ENCODE results near the gene LHX3. TPM values are rescaled to one million over a fixed set of nuclear protein-coding genes. Genes with fewer than 3 reads are reported as not detected.

LHX3 gene
- polyA plus RNA-seq, 1 of the 3 experiments (the other 2 are of a cell fraction): not detected

- TF ChIP-seq FOXM1 (IDR thresholded peaks at IDR 0.05; ENCODE audit: low read depth): no peak
- TF ChIP-seq MXI1 (IDR thresholded peaks at IDR 0.05; ENCODE audit: low read depth, low read length): peak; percentile 43; the same call in 1 of the 2 replicates
- TF ChIP-seq EP300 (IDR thresholded peaks at IDR 0.05; ENCODE audit: borderline replicate concordance in 1 of 2, low read depth in 1 of 2, low read length in 1 of 2): 0 out of 4 replicates have a peak, but pooled peaks of 1 of the 2 experiments have one; percentile 18
- peak; percentile 40; the same call in 1 of the 2 replicates for TF ChIP-seq RCOR1 (IDR thresholded peaks at IDR 0.05; ENCODE audit: low read length)
- peak; percentile 80 for DNase-seq
- no peaks in the 10 kb centered on the region for H3F3A ChIP-seq (replicated peaks; ENCODE audit: insufficient read depth)
- H3K27me3 ChIP-seq (ENCODE audit: insufficient read depth): peaks cover 20% of the 10 kb centered on the region
- H3K4me1 ChIP-seq (ENCODE audit: control insufficient read depth in 1 of 2, insufficient read depth in 2 of 2, low read depth in 1 of 2, low read length in 1 of 2): peaks cover 0 to 9% of the 10 kb centered on the region in 2 experiments; a peak in 1 of 4 replicates
- no peaks in the 10 kb centered on the region for H3K79me2 ChIP-seq (ENCODE audit: insufficient read depth)
- H3K27ac ChIP-seq (ENCODE audit: low read depth in 2 of 2, low read length in 1 of 2): no peak overlapping the region
- H3K4me2 ChIP-seq: no peak overlapping the region
- no peaks in the 10 kb centered on the region for H3K9me2 ChIP-seq
- peaks cover 0 to 8% of the 10 kb centered on the region in 2 experiments for H3K36me3 ChIP-seq (replicated peaks in 1 of 2; ENCODE audit: control insufficient read depth in 1 of 2, insufficient read depth in 2 of 2, low read length in 1 of 2)
- H4K20me1 ChIP-seq (ENCODE audit: insufficient read depth): peaks cover 30% of the 10 kb centered on the region
- no peak overlapping the region for H3K9ac ChIP-seq
- WGBS (ENCODE audit: low lambda C conversion rate): 83% methylated on average over 16 of the region's 16 CpGs
- H3K4me3 ChIP-seq (ENCODE audit: low read depth in 2 of 2, low read length in 1 of 2): no peak overlapping the region
- POLR2A ChIA-PET: no interaction called here
- H3K9me3 ChIP-seq: no peaks in the 10 kb centered on the region
- H2AFZ ChIP-seq (ENCODE audit: low read depth): no peak overlapping the region
- CTCF ChIA-PET: interaction anchor here (1.2 to 3.4 kb wide), 7 partner anchors 13 to 77 kb away, joined by 3 to 16 read pairs (median 5); no protein-coding TSS in a partner anchor
These were observed 1.8 kb upstream of the LHX3 start for GRCh38 chr9:136206602-136207275.

DNA sequence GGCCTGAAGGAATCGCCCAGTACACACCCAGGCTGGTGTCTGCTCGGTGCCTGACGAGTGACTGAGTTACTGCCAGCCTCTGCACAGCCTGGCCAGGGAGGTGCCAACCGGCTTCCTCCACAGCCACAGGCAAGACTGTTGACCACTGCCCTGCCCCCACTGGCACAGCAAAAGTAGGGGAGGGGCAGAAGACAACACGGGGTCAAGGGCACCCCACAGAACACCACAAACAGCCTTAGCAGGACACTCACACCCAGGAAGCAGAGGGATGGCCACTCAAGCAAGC lies 722 bp upstream of the LHX3 start:
- peaks cover 31% of the 10 kb centered on the region for H3K27me3 ChIP-seq (ENCODE audit: insufficient read depth)
- H3F3A ChIP-seq (replicated peaks; ENCODE audit: insufficient read depth): no peaks in the 10 kb centered on the region
- H3K79me2 ChIP-seq (ENCODE audit: insufficient read depth): no peaks in the 10 kb centered on the region
- DNase-seq: no peak
- no peak overlapping the region for H2AFZ ChIP-seq (ENCODE audit: low read depth)
- POLR2A ChIA-PET: no interaction called here
- H3K36me3 ChIP-seq (replicated peaks in 1 of 2; ENCODE audit: control insufficient read depth in 1 of 2, insufficient read depth in 2 of 2, low read length in 1 of 2): peaks cover 0 to 6% of the 10 kb centered on the region in 2 experiments
- H3K27ac ChIP-seq (ENCODE audit: low read depth in 2 of 2, low read length in 1 of 2): no peak overlapping the region
- CTCF ChIA-PET: interaction anchor here (1.3 to 1.7 kb wide), 3 partner anchors 14 to 57 kb away, joined by 4 to 5 read pairs (median 5); no protein-coding TSS in a partner anchor
- H3K4me2 ChIP-seq: no peak overlapping the region
- peaks cover 0 to 9% of the 10 kb centered on the region in 2 experiments; a peak in 1 of 4 replicates for H3K4me1 ChIP-seq (ENCODE audit: control insufficient read depth in 1 of 2, insufficient read depth in 2 of 2, low read depth in 1 of 2, low read length in 1 of 2)
- no peaks in the 10 kb centered on the region for H3K9me3 ChIP-seq
- peaks cover 37% of the 10 kb centered on the region for H4K20me1 ChIP-seq (ENCODE audit: insufficient read depth)
- no peak overlapping the region for H3K9ac ChIP-seq
- no peak overlapping the region for H3K4me3 ChIP-seq (ENCODE audit: low read depth in 2 of 2, low read length in 1 of 2)
- WGBS (ENCODE audit: low lambda C conversion rate): 81% methylated on average over 3 of the region's 5 CpGs
- TF ChIP-seq PBX3 (IDR thresholded peaks at IDR 0.05): no peak
- TF ChIP-seq YY1 (IDR thresholded peaks at IDR 0.05; ENCODE audit: low read depth): no peak
- no peak for TF ChIP-seq ELF1 (IDR thresholded peaks at IDR 0.05)
- no peak for TF ChIP-seq FOXM1 (IDR thresholded peaks at IDR 0.05; ENCODE audit: low read depth)
- TF ChIP-seq RXRA (IDR thresholded peaks at IDR 0.05; ENCODE audit: borderline replicate concordance, low read depth): no peak
- no peaks in the 10 kb centered on the region for H3K9me2 ChIP-seq

- Histone ChIP-seq H3K4me2 (no peak overlapping the region), H3K4me1 (ENCODE audit: control insufficient read depth in 1 of 2, insufficient read depth in 2 of 2, low read depth in 1 of 2, low read length in 1 of 2) (peaks cover 0 to 9% of the 10 kb centered on the region in 2 experiments; a peak in 1 of 4 replicates), H3K27ac (ENCODE audit: low read depth in 2 of 2, low read length in 1 of 2) (no peak overlapping the region), H3K9me3 (no peaks in the 10 kb centered on the region), H4K20me1 (ENCODE audit: insufficient read depth) (peaks cover 43% of the 10 kb centered on the region), H3K79me2 (ENCODE audit: insufficient read depth) (no peaks in the 10 kb centered on the region), H3K9ac (no peak overlapping the region), H3K27me3 (ENCODE audit: insufficient read depth) (peaks cover 44% of the 10 kb centered on the region), H3K4me3 (ENCODE audit: low read depth in 2 of 2, low read length in 1 of 2) (no peak overlapping the region), H3K36me3 (replicated peaks in 1 of 2; ENCODE audit: control insufficient read depth in 1 of 2, insufficient read depth in 2 of 2, low read length in 1 of 2) (peaks cover 0 to 6% of the 10 kb centered on the region in 2 experiments), H3K9me2 (no peaks in the 10 kb centered on the region), H3F3A (replicated peaks; ENCODE audit: insufficient read depth) (no peaks in the 10 kb centered on the region), H2AFZ (ENCODE audit: low read depth) (no peak overlapping the region)
- CTCF ChIA-PET: interaction anchor here (1.0 to 2.3 kb wide), 4 partner anchors 15 to 79 kb away, joined by 3 to 6 read pairs (median 4); no protein-coding TSS in a partner anchor
- DNase-seq: no peak
- WGBS (ENCODE audit: low lambda C conversion rate): 90% methylated on average over 8 of the region's 25 CpGs
- POLR2A ChIA-PET: no interaction called here
- no peak for TF ChIP-seq MAX (IDR thresholded peaks at IDR 0.05; ENCODE audit: low read depth)
- TF ChIP-seq, protein P1, sequence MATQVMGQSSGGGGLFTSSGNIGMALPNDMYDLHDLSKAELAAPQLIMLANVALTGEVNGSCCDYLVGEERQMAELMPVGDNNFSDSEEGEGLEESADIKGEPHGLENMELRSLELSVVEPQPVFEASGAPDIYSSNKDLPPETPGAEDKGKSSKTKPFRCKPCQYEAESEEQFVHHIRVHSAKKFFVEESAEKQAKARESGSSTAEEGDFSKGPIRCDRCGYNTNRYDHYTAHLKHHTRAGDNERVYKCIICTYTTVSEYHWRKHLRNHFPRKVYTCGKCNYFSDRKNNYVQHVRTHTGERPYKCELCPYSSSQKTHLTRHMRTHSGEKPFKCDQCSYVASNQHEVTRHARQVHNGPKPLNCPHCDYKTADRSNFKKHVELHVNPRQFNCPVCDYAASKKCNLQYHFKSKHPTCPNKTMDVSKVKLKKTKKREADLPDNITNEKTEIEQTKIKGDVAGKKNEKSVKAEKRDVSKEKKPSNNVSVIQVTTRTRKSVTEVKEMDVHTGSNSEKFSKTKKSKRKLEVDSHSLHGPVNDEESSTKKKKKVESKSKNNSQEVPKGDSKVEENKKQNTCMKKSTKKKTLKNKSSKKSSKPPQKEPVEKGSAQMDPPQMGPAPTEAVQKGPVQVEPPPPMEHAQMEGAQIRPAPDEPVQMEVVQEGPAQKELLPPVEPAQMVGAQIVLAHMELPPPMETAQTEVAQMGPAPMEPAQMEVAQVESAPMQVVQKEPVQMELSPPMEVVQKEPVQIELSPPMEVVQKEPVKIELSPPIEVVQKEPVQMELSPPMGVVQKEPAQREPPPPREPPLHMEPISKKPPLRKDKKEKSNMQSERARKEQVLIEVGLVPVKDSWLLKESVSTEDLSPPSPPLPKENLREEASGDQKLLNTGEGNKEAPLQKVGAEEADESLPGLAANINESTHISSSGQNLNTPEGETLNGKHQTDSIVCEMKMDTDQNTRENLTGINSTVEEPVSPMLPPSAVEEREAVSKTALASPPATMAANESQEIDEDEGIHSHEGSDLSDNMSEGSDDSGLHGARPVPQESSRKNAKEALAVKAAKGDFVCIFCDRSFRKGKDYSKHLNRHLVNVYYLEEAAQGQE (IDR thresholded peaks at IDR 0.05; ENCODE audit: low read depth, low read length): no peak
- no peak for TF ChIP-seq RCOR1 (IDR thresholded peaks at IDR 0.05; ENCODE audit: low read length)
- no peak for TF ChIP-seq RAD21 (IDR thresholded peaks at IDR 0.05; ENCODE audit: low read length)
- no peak for TF ChIP-seq NFIC (IDR thresholded peaks at IDR 0.05; ENCODE audit: borderline replicate concordance)
- no peak for TF ChIP-seq GATA2 (CRISPR knock-in tag; IDR thresholded peaks at IDR 0.05)
- no peak for TF ChIP-seq POLR2AphosphoS5 (IDR thresholded peaks at IDR 0.05; ENCODE audit: low read depth, low read length)
- TF ChIP-seq MEF2A (IDR thresholded peaks at IDR 0.05; ENCODE audit: borderline replicate concordance, low read depth): no peak
- TF ChIP-seq TAF1 (IDR thresholded peaks at IDR 0.05; ENCODE audit: borderline replicate concordance, low read depth, low read length): no peak
- no peak for TF ChIP-seq YY1 (IDR thresholded peaks at IDR 0.05; ENCODE audit: low read depth)
- TF ChIP-seq TCF12 (IDR thresholded peaks at IDR 0.05): no peak
- no peak for TF ChIP-seq ELF1 (IDR thresholded peaks at IDR 0.05)
These were observed 653 bp downstream of the LHX3 start for GRCh38 chr9:136204145-136204805.
